Mesenteric fat pad (tissue), 1 donor: ENCODE data around the gene KITLG. TPM values are rescaled to one million over a fixed set of nuclear protein-coding genes. Genes with fewer than 3 reads are reported as not detected.
"Not testable (repeated sequence)": the region's sequence is repeated elsewhere in the genome, so short reads cannot be mapped to it uniquely, and the experiment has no call there.

Source experiments
- DNase-seq: peaks from one replicate; pipeline ENCODE4 v3.0.0-alpha.2; 2020; ENCODE audit warnings: low spot score
- total RNA-seq: library from RNA; stranded (reverse); fragmentation: NEBNext Ultra II Directional; extraction: Animal tissue kit (Norgen Biotek cat#: 25700); gene quantifications from one replicate; pipeline ENCODE4 v1.2.1, GENCODE V29; 2021
- donor health status: DM: yes; HTN: yes; CAD: no.

The KITLG gene
- total RNA-seq, 1 donor from 2014 or later = 9.6 TPM

DNA sequence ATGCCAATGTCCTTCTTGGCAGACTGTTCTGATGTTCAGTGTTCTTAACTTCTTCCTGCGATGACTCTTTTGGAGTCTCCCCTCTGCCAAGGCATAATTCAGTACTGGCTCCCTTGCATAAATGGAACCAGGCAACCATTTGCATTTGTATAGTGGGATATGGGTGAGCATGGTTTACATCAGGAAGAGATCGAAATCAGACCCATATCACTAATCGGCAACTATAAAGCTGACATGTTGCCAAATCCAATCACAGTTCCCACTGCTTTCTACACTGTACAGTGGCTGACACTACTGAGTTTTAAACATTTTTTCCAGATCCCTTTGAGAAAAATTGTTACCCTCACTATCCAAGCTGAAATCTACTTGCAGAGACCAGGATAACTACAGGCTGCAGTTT is 83.8 kb downstream of the KITLG start:
- no peak for DNase-seq

DNA sequence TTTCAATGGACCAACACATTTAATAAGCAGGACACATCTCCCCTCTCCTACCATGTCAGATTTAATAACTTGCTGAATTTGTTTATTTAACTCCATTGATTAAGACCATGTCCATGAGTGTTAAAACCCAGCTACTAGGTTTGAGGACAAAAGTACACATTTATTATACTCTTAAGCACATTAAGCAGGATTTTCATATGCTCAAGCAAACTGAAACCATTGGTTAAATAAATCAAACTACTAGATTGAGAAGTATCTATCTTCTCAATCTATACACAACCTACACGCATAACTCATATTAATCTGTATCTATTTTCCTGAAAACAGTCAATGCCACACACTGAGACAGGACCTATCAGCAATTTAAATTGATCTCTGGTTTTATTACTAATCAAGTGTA is 85.2 kb downstream of the KITLG start:
- no peak for DNase-seq

DNA sequence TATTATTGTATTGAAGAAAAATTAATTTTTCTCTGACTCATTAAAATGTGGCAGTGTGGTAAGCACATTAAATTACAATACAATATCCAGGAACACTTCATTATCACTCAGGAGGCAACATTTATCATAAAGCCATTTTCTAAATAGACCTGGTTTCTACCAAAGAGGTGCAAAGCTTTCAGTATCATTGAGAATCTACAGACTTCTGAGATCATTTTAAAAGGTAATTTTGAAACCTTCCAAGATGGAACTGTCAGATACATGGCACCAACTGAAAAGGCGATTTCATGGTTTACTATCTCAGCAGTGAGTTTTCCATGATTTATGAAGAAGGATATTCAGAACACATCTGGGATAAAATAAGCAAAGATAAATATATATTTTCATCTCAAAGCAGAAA is 85.8 kb downstream of the KITLG start:
- no peak for DNase-seq

DNA sequence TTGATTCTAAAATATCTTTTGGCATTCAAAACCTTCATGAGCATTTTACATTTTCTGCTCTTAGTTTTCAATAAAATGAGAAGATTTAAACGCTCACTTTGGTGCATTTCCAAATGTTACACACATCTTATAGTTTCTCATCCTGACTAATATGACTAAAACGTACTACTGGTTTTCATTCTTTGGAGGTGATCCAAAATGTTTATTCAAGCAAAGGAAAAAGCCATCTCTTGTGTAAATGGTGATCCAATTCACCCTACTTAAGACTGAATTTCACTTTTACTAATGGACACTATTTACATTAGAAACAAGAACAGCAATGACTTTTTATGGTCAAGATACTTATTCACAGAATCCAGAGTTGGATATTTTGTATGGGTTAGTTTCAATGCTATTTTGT is 86.6 kb downstream of the KITLG start:
- DNase-seq = no peak

DNA sequence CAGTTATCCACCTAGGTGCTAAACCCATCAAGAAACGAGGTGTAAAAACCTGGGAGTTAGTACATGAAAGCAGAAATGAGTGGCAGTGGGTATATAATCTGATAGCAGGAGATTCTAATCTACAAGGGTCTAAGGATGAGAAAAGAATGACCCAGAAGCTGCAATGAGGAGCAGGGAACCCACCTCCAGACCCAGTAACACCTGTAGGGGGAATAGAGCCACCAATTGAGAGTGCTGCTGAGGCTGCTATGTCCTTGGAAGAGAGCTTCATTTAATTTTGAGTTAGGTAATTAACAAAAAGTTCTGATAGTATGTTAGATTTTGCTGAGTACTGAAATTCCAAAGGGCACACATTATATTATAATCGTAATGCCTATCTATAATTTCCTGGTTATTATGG is 89.8 kb downstream of the KITLG start:
- DNase-seq = no peak

DNA sequence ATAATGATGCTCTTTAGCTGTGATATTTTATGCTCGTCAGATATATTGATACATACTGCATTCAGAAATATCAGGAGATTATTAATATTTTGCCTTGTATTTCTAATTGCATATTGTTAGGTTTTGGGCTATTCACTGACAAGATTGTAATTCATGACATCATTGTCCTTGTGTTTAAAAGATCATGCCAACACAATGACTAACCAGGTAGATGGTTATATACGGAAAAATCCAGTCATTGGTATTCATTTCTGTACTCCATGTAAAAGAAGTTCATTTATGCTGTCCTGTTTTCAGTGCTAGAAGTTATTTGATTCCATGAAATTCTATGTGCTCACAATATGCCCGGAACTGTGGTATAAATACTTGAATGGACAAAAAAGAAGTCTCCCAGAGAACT is 107.5 kb downstream of the KITLG start:
- no peak for DNase-seq

DNA sequence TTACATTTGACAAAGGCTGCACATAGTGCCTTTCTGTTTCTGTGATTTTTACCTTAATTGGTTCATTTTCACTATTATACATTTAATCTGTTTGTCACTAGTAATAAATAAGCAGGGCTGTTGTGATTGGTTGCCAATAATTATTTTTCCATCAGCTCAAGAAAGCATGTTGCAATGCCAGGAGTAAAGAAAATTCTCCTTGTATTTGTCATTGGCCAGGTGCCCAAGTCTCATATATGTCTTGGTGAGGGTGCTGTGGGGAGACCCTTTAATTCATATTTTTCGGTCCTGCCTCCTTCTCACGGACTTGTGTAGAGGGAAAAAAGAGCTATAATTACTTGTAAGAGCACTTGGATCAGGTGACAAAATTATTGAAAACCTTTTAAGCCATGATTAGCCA is 108.0 kb downstream of the KITLG start:
- no peak for DNase-seq

DNA sequence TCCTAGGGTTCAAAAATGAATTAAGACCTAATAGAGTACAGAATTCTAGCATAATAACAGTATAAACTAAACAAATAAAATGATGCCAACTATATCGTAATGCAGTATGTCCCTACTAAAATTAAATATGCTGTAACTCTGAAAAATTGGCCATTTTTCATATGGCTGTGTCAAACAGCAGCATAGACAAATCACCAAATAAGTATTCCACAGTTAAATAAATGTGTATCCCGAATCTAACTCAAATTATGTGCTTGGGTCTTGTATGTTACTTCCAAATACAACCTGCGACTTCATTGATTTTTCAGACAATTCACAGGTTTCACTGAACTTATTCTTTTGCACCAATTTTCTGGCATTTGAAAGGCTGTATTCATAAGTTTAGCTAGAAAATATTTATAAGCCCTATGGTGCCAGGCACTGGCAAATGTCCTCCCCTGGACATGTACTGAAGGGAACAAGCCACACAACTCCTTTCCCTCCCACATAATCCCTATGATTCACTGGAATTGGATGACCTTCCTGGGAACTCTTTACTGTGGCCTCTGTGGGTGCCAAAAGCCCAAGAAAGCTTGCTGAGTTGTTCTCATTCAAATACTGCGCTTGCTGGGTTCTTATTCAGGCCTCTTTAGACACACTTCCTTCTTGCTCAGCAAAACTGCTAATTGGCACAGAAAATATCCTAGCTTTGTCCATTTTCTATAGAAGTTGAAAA is 108.8 kb downstream of the KITLG start:
- no peak for DNase-seq

DNA sequence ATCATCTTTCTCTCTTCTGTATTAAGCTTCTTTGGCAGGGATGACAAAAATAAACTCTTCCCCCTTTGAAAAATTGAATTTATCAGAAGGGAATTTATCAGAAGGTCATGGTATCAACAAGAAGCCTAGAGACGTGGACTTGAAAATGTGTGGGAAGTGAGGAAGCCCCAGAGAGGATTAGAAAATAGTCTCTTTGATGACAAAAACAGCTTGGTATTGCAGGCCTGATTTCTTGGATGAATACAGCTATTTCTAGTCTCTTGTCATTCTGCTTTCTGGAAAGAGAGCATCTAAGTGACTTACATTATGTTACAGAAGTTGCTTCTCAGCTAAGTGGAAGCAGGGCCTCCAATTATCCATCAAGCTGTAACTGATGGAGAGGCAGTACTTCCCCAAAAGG is 111.1 kb downstream of the KITLG start:
- no peak for DNase-seq

DNA sequence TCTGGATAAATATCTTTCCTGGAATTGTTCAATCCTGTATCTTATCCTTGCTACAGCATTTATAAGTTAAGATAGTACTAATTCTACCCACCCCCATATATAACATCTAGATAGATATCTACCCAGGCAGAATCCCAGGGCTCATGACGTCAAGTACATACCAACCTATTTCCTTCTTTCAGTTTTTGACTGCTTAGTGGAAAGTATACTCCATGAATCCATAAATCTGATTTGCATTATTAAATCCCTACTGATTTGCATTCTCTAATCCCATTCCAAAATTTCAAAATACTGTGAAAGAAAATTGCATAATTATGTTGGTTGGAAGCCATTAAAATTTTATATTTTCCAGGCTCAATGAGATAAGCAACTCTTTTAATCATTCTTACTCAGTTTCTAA is 111.7 kb downstream of the KITLG start:
- no peak for DNase-seq

DNA sequence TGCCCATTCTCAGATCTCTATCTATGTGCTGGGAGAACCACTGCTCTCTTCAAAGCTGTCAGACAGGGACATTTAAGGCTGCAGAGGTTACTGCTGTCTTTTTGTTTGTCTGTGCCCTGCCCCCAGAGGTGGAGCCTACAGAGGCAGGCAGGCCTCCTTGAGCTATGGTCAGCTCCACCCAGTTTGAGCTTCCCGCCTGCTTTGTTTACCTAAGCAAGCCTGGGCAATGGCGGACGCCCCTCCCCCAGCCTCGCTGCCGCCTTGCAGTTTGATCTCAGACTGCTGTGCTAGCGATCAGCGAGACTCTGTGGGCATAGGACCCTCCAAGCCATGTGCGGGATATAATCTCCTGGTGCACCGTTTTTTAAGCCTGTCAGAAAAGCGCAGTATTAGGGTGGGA is 113.6 kb downstream of the KITLG start:
- not testable (repeated sequence) for DNase-seq

DNA sequence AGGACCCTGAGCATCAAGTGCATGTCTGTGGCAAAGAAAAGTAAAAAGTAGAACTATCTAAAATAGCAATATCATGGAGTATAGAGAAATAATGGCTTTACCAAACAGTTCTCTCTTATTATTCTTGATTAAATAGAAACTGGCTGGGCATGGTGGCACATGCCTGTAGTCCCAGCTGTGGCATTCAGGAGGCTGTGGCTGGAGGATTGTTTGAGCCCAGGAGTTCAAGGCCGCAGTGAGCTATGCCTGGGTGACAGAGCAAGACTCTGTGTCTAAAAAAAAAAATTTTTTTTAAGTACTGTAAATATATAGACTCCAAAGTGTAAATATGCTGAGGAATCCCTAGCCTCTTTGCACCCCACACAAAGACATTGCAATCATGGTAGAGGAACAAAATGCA is 121.9 kb downstream of the KITLG start:
- no peak for DNase-seq

DNA sequence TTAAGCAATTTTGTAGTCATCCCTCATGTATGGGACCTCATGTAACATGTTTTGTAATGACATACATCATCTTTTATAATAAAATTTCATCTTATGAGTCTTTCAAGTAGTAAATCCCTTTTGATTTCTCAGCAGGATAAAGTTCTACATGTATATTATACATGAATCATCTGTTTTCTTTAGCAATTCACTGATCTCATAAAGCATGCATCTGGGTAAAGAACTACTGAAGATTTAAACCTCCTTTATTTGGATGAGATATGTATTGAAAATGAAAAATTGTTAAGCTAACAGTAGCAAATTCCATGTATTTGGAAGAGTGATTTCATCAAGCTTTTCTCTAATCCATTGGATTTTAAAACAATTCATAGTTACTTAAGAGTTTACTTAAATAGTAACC is 126.9 kb downstream of the KITLG start:
- DNase-seq = no peak

DNA sequence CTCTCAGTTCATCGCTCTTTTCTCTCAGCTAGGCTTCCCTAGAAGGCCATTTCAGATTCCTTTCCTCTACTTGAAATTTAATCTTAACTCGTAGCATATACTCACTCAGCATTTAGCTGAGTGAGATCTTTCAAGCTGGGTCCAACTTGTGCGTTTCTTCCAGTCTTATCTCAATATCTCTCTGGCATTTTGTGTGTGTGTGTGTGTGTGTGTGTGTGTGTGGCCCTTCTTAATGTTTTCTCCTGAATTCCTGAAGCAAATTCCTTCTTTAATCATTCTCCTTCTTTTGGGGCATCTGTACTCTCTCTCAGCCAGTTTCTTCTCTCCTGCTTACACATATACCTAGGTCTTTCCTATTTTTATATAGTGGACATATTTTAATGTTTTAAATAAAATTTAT is 129.1 kb downstream of the KITLG start:
- no peak for DNase-seq

DNA sequence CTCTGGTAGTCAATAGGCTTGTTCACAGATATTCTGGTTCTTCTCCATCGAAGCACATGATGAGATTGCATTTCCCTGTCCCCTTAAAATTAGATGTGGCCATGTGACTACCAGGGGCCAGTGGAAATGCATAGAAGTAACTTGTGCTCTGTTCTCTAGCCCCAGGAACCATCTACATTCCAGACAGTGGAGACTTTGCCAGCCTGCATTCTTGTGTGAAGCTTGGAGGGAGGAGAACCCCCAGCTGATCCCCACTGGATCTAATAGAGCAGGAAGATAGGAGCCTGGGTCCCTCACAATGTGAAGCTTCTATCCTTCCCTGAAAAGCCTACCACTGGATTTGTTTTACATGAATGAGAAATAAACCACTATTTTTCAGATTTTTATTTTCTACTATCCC is 130.1 kb downstream of the KITLG start:
- no peak for DNase-seq

DNA sequence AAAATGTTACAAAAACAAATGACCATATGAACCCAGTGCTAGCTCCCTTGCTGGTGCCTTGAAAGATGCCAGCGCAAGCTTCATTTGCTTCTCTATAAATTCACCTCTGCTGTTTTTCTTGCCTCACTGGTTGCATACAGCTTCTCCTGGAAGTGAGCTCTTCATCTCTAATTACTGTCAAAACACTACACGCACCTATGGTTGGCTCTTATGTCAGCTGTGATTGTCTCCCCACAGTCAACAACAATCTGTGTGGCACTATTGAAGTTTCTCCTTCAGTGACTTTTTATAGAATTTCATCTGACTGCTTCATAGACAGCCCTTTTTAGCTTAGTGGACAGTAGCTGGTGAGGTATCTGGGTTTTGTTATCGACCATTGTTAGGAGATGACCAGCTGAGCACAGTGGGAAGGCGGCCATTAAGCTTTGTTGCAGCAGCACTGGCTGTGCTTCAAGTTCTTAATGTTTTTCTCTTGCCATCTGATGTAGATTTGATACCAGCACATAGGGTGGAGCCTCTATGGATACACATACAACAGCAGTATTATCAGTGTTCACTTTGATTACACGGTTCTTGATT is 131.8 kb downstream of the KITLG start:
- DNase-seq = no peak

DNA sequence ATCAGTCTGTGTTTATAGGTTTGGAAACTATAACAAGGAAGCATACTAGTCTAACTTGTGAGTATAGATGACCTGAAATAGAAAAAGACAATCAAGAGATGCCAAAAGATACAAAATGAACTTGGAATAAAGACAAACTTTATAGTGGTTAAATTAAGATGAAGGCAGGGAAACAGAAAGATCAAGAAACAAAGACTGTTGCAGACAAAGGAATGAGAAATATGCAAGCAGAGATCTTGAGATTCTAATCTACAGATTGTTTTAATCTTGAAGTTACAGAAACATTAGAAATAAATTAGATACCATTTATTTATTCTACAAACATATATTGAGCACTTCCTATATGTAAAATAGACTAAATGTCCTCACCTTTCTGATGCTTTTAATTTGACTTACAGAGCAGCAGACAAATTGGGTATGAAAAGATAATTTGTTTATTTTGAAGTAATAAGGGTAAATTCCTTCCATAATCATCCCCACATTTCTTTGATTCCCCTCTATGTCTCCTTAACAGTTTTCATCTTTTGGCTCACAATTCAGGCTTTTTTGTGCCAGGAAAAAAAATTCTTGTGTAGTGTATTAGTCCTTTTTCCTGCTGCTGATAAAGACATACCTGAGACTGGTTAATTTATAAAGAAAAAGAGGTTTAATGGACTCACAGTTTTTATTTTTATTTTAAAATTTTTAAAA is 134.4 kb downstream of the KITLG start:
- no peak for DNase-seq

DNA sequence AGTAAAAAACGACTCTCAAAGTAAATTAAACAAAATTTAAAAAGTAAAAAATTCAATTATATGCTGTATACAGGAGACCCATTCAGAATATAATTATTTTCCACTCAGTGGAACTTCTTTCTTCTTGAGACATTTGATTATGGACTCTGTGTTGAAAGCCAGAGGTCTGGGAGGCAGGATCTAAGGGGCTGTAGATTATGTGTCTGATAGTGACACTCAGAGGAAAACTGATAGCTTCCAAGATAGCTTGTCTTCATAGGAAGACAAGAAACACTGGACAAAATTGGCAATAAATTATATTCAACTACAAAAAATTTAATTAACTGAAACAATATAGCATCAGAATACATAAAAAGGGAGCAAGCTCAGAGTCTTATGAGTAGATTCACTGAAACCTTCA is 135.8 kb downstream of the KITLG start:
- DNase-seq = no peak
